NCI-H1092 treated with DMSO at 0.1 percent for 48 hours (cell line): Measurements from ENCODE around the gene VAC14.
A peak's percentile ranks its signal among the peaks of the same experiment; 100 is the strongest.
"Not testable (repeated sequence)": the region's sequence is repeated elsewhere in the genome, so short reads cannot be mapped to it uniquely, and the experiment has no call there.

Source experiments
- DNase-seq: peaks from one replicate; lab custom pipeline; 2025; lab: John Stamatoyannopoulos, UW

Gene VAC14

GRCh38 chr16:70800781-70801480 is at the start of gene VAC14:
VAC14 (minus strand) TSS chr16:70801158; CDS start chr16:70800900, 258 bp downstream.
- peak; percentile 91 for DNase-seq

GRCh38 chr16:70823498-70824118 is 22.6 kb upstream of the VAC14 start:
- not testable (repeated sequence) for DNase-seq

- DNase-seq = not testable (repeated sequence)
These were observed 21.8 kb upstream of the VAC14 start for GRCh38 chr16:70822734-70823133.

- DNase-seq = not testable (repeated sequence)
These were observed 17.1 kb upstream of the VAC14 start for GRCh38 chr16:70818088-70818487.

GRCh38 chr16:70809392-70810060 is 8.6 kb upstream of the VAC14 start:
- peak; percentile 39 for DNase-seq

- DNase-seq = no peak
These were observed 7.4 kb upstream of the VAC14 start for GRCh38 chr16:70808371-70808770.

GRCh38 chr16:70805787-70806186 is 4.8 kb upstream of the VAC14 start:
- DNase-seq = no peak

- DNase-seq = no peak
These were observed 4.4 kb upstream of the VAC14 start for GRCh38 chr16:70805380-70805779.

GRCh38 chr16:70804734-70805169 is 3.8 kb upstream of the VAC14 start:
- no peak for DNase-seq

GRCh38 chr16:70804153-70804733 is 3.3 kb upstream of the VAC14 start:
- no peak for DNase-seq

GRCh38 chr16:70803319-70803718 is 2.4 kb upstream of the VAC14 start:
- no peak for DNase-seq

- DNase-seq = no peak
These were observed 653 bp upstream of the VAC14 start for GRCh38 chr16:70801611-70802010.

- no peak for DNase-seq
These were observed 647 bp downstream of the VAC14 start for GRCh38 chr16:70800311-70800710.

- no peak for DNase-seq
These were observed 4.7 kb downstream of the VAC14 start for GRCh38 chr16:70796301-70796700.

GRCh38 chr16:70795296-70795912 is 5.6 kb downstream of the VAC14 start:
- no peak for DNase-seq

GRCh38 chr16:70793851-70794502 is 7.0 kb downstream of the VAC14 start:
- DNase-seq = no peak

- DNase-seq = no peak
These were observed 10.1 kb downstream of the VAC14 start for GRCh38 chr16:70790815-70791214.

GRCh38 chr16:70789595-70790447 is 11.1 kb downstream of the VAC14 start:
- DNase-seq = no peak

- no peak for DNase-seq
These were observed 12.0 kb downstream of the VAC14 start for GRCh38 chr16:70788668-70789594.
